Esophagus (tissue), 2 donors: ENCODE results near the gene BLNK. TPM values are rescaled to one million over a fixed set of nuclear protein-coding genes. Genes with fewer than 3 reads are reported as not detected.

Experiments
- H3K27ac ChIP-seq, 2 donors: one replicate each; pipeline ENCODE4 v1.5.1; 2013; ENCODE audit warnings: low read depth in 2 of 2, mild to moderate bottlenecking in 2 of 2, inconsistent platforms in 1 of 2, low read length in 1 of 2, moderate library complexity in 1 of 2
- H3K27me3 ChIP-seq, 2 donors: one replicate each; pipeline ENCODE4 v1.6.1; 2013; ENCODE audit warnings: low read length in 2 of 2, control low read depth in 1 of 2, mild to moderate bottlenecking in 1 of 2; ENCODE audit not compliant: insufficient read depth in 2 of 2, control insufficient read depth in 1 of 2
- H3K36me3 ChIP-seq, 2 donors: one replicate each; pipeline ENCODE4 v1.6.1; 2013; ENCODE audit warnings: low read length in 1 of 2; ENCODE audit not compliant: control insufficient read depth in 2 of 2, insufficient read depth in 2 of 2
- H3K4me1 ChIP-seq, 2 donors: one replicate each; pipeline ENCODE4 v1.6.1; 2013; ENCODE audit warnings: low read length in 1 of 2; ENCODE audit not compliant: control insufficient read depth in 2 of 2, insufficient read depth in 2 of 2
- H3K4me3 ChIP-seq, 2 donors: one replicate each; pipeline ENCODE4 v1.5.1; 2013; ENCODE audit warnings: low read length in 2 of 2, mild to moderate bottlenecking in 2 of 2, low read depth in 1 of 2, moderate library complexity in 1 of 2
- H3K9me3 ChIP-seq, 2 donors: one replicate each; pipeline ENCODE4 v1.6.1; 2013; ENCODE audit warnings: mild to moderate bottlenecking in 2 of 2, low read depth in 1 of 2, low read length in 1 of 2, moderate library complexity in 1 of 2; ENCODE audit not compliant: control insufficient read depth in 2 of 2, insufficient read depth in 1 of 2
- WGBS, 2 donors: extraction: QIAGEN DNeasy Blood & Tissue Kit; methylation state at CpG; one replicate each; pipeline ENCODE4 v1.1.7; 2013; 5-methylcytosine and 5-hydroxymethylcytosine counted together
- polyA plus RNA-seq, 2 donors: library from polyadenylated mRNA; stranded (reverse); fragments of 200-250 nt; gene quantifications; one replicate each; pipeline ENCODE4 v1.2.3, GENCODE V29; 2013
- donor health status: healthy with polysubstance abuse.
- donor health status: Bipolar disorder and iron deficiency.

Gene BLNK
- polyA plus RNA-seq, 2 donors: 46.8 to 51.1 TPM

DNA sequence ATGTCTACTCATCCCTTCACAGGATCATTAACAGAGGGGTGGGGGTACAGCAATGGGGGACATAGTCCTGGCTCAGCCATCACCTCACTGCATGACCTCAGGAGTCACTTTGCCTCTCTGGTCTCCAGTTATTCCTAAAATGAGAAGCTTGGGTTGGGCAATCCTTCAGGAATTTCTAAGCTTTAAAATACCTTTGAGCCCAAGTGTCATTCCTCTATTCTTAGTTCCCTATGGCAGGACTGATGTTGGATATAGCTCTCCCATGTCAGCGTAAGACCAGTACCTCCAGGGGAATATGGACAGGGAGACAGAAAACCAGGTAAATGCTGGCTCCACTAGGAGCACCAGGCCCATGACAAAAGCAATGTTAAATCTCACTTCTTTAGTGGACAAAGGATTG is 34.5 kb downstream of the BLNK start:
- H3K4me3 ChIP-seq: no peak overlapping the region
- H3K36me3 ChIP-seq: peaks cover 0 to 10% of the 10 kb centered on the region in 2 donors
- H3K27ac ChIP-seq: no peak overlapping the region
- 93 to 100% methylated on average over 1 of the region's 1 CpG for WGBS, 2 donors
- no peaks in the 10 kb centered on the region for H3K27me3 ChIP-seq
- peaks cover 0 to 3% of the 10 kb centered on the region in 2 donors for H3K4me1 ChIP-seq
- no peaks in the 10 kb centered on the region for H3K9me3 ChIP-seq

DNA sequence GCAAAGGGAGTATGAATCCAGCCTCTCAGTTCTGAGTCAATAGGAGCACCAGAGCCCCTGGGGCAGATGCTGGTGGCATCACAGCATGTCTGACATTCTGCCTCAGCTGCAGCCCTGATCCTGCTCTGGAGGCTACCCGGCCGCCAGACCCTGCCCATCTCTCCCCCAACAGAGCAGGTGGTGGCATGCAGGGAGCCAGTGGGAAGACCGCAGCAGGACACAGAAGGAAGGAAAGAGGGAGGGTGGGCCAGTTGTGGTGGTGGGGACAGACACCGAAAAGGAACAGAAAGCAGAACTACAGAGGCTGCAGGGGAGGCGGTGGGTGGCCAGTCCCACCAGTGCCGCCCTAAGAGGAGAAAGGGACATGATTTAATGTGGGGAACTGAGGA is 35.3 kb downstream of the BLNK start:
- whole genome bisulfite sequencing, 2 donors: 85 to 86% methylated on average over 6 of the region's 6 CpGs
- H3K27me3 ChIP-seq: no peaks in the 10 kb centered on the region
- H3K4me3 ChIP-seq: no peak overlapping the region
- no peaks in the 10 kb centered on the region for H3K9me3 ChIP-seq
- H3K36me3 ChIP-seq: peaks cover 0 to 8% of the 10 kb centered on the region in 2 donors
- H3K4me1 ChIP-seq: peaks cover 0 to 3% of the 10 kb centered on the region in 2 donors
- H3K27ac ChIP-seq: no peak overlapping the region

DNA sequence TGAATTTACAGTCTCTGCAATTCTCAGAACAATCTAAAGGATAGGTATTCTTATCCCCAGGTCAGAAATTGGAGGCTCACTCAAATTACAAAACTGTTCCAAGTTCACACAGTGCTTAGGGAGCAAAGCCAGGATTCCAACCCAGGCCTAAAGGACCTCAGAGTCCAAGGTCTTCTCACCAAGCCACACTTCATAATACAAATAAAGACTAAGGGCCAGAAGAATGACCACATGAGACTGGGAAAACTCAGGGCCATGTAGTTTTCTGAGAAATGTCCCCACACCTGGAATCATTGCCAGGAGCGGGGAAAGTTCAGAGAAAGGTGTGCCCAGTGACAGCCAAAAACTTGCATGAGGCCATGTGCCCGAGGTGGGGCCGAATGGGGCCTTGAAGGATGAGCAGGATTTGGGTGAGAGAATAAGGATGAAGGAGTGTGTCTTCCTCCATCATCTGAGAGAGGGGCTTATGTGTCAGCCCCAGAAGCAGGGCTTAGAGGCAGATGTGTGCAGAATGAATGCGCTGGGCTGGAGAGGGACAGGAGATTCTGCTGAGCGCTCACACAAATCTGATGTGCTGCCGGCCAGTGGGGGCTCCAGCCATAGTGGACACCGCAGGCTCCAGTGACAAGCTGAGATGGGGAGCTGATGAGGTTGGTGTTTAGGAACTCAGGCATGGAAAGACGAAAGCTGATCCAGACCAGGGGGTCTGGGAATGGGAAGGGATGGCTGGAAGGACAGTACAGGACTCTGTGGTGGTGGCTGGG is 35.9 kb downstream of the BLNK start:
- 91 to 95% methylated on average over 8 of the region's 8 CpGs for WGBS, 2 donors
- Histone ChIP-seq H3K36me3 (peaks cover 0 to 7% of the 10 kb centered on the region in 2 donors), H3K4me3 (no peak overlapping the region)

DNA sequence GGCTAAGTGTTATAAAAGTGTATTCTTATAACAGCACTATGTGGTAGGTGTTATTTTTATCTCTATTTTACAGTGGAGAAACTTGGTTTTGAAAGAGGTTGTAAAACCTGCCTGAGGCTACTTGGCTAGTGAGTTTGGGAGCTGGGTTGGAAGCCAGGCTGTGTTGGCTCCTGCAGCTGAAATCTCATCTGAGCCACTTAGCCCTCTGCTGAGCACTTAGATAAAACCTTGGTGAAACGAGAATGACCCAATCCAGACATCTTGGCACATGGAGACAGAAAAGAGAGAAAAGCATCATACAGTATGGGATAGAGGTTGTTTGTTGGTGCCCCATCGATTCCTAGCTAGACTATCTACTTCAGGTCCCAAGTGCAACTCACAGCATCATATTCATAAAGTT is 37.4 kb downstream of the BLNK start:
- Histone ChIP-seq H3K36me3 (peaks cover 0 to 6% of the 10 kb centered on the region in 2 donors), H3K9me3 (no peaks in the 10 kb centered on the region), H3K27ac (no peak overlapping the region), H3K27me3 (no peaks in the 10 kb centered on the region), H3K4me3 (no peak overlapping the region), H3K4me1 (peaks cover 0 to 3% of the 10 kb centered on the region in 2 donors)
- WGBS, 2 donors: 40 to 49% methylated on average over 2 of the region's 2 CpGs

More for the DNA sequence above, 35.9 kb downstream of the BLNK start:
- Histone ChIP-seq H3K4me1 (peaks cover 0 to 3% of the 10 kb centered on the region in 2 donors), H3K9me3 (no peaks in the 10 kb centered on the region), H3K27me3 (no peaks in the 10 kb centered on the region), H3K27ac (no peak overlapping the region)

DNA sequence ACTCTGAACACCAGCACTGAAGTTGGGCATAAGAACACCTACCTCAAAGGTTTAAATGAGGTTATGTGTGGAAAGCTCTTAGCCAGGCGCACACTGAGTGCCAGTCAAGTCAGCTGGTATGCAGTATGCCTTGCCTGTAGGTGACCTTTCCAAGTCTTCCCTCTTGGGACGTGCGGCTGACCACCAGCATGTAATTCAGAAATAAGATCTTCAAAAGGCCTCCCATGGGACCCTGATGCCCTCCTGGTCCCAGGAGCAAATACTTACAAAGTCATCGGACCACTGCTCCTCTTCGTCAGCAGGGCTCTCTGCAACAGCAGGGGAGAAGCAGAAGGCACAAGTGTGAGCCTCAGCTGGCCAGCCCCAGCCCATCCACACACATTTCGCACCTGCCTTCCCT is 40.8 kb downstream of the BLNK start:
- H3K27me3 ChIP-seq: no peaks in the 10 kb centered on the region
- H3K27ac ChIP-seq: no peak overlapping the region
- WGBS, 2 donors: 92 to 94% methylated on average over 6 of the region's 6 CpGs
- H3K36me3 ChIP-seq: peaks cover 0 to 4% of the 10 kb centered on the region in 2 donors
- H3K4me3 ChIP-seq: no peak overlapping the region
- no peaks in the 10 kb centered on the region for H3K9me3 ChIP-seq
- H3K4me1 ChIP-seq: peaks cover 0 to 3% of the 10 kb centered on the region in 2 donors

DNA sequence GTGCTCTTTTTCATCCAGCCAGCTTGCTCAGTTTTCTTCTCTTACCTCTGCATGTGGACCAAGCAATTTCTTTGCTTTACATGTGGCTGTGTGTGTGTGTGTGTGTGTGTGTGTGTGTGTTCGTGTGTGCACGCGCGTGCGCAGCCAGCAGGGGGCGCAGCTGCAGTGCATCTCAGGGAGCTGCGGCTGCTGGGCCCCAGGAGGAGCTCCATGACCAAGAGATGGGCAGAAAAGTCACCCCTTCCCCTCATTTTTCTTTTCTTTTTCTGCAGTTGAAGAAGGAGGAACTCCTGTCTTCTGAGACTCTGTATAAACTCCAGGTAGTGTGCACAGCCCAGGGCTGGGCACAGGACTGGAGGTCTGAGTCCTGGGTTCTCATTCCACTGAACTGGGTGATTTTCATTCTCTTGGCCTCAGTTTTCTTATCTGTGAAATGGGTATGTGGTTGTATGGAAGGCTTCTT is 41.8 kb downstream of the BLNK start:
- H3K27me3 ChIP-seq: no peaks in the 10 kb centered on the region
- 0 to 1% methylated on average over 7 of the region's 7 CpGs for WGBS, 2 donors
- no peak overlapping the region for H3K27ac ChIP-seq
- H3K36me3 ChIP-seq: peaks cover 0 to 6% of the 10 kb centered on the region in 2 donors
- no peaks in the 10 kb centered on the region for H3K4me1 ChIP-seq
- H3K9me3 ChIP-seq: no peaks in the 10 kb centered on the region
- no peak overlapping the region for H3K4me3 ChIP-seq

DNA sequence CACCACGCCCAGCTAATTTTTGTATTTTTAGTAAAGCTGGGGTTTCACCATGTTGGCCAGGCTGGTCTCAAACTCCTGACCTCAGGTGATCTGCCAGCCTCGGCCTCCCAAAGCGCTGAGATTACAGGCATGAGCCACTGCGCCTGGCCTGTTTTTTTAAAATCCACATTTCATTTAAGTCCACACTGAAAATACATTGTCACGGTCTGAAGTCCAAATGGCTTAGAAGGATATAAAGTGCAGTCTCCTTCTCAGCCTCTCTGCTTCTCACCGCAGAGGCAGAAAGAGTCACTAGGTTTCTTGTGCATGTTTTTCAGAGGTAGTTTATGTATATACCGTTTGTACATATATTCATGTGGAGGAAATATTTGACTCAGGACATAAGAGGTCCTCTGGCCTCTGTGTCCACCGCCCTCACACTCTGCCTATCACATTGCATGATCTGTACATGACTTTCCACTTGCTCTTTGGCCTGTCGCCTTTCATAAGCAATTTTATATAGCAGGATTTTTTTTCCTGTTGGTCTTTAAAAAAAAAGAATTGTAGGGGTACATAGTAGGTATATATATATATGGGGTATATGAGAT is 42.9 kb downstream of the BLNK start:
- no peak overlapping the region for H3K27ac ChIP-seq
- H3K36me3 ChIP-seq: peaks cover 5 to 11% of the 10 kb centered on the region in 2 donors
- H3K9me3 ChIP-seq: no peaks in the 10 kb centered on the region
- H3K4me1 ChIP-seq: no peaks in the 10 kb centered on the region
- WGBS, 2 donors: 84 to 94% methylated on average over 9 of the region's 9 CpGs
- H3K4me3 ChIP-seq: no peak overlapping the region
- H3K27me3 ChIP-seq: no peaks in the 10 kb centered on the region

DNA sequence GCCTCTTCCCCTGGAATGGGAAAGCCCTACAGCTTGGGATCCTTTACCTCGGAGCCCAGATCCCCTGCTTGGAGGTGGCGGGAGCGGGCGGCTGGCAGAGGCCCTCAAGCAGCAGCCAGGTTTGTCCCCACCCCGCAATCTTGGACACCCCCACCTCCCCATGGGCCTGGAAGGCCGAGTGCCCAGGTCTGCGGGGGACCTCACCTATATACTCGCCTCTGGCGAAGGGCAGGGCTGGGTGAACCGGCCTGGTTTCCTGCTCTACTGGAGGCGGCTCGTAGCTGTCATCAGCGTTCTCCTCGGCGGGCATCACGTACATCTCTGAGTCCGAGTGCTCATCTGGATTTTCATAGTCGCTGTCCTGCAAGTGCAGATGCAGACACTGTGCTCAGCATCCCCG is 44.2 kb downstream of the BLNK start:
- H3K4me1 ChIP-seq: no peaks in the 10 kb centered on the region
- H3K36me3 ChIP-seq: peaks cover 5 to 14% of the 10 kb centered on the region in 2 donors
- no peak overlapping the region for H3K4me3 ChIP-seq
- H3K27ac ChIP-seq: no peak overlapping the region
- WGBS, 2 donors: 89 to 90% methylated on average over 19 of the region's 19 CpGs
- no peaks in the 10 kb centered on the region for H3K9me3 ChIP-seq
- no peaks in the 10 kb centered on the region for H3K27me3 ChIP-seq

DNA sequence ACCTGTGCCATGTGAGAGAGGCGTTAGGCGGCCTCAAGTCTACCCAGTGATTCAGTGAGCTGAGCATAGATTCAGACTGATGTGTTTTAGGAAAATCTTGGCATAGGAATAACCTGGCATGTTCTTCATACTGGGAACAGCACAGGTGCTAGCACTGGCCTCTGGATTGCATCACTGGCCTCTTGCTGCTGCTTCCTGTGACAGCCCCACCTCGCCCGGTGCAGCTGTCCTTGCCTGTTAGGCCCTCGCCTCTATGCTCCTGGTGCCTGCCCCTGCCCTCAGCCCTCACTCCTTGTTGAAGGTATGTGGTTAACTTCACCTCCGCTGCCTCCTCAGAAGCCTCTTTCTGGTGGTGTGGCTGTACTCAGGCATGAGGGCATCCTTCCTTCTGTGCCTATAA is 46.2 kb downstream of the BLNK start:
- Histone ChIP-seq H3K36me3 (peaks cover 11 to 17% of the 10 kb centered on the region in 2 donors), H3K4me3 (no peak overlapping the region), H3K27me3 (no peaks in the 10 kb centered on the region), H3K9me3 (no peaks in the 10 kb centered on the region), H3K27ac (no peak overlapping the region), H3K4me1 (no peaks in the 10 kb centered on the region)
- WGBS, 2 donors: 69 to 86% methylated on average over 6 of the region's 6 CpGs
